Transverse colon (tissue), 3 donors: Measurements from ENCODE around the gene PLPPR2.

Experiments
- POLR2A ChIP-seq: fragments of 450-650 bp; IDR thresholded peaks from one replicate; pipeline ENCODE4 v1.6.1; 2016; ENCODE audit warnings: antibody characterized with exemption, mild to moderate bottlenecking, moderate library complexity
- TF ChIP-seq, protein P1 (sequence below), 5 experiments: fragments of 200-600 bp in 3 of 5; fragments of 450-650 bp in 2 of 5; sonication (generic) in 3 of 5; IDR thresholded peaks; 1 replicate in 2 of 5; 2 replicates in 3 of 5; pipeline ENCODE4 v1.5.1; 2016 to 2017; ENCODE audit warnings: antibody characterized with exemption in 5 of 5, inconsistent platforms in 3 of 5, mild to moderate bottlenecking in 2 of 5, moderate library complexity in 1 of 5

DNA sequence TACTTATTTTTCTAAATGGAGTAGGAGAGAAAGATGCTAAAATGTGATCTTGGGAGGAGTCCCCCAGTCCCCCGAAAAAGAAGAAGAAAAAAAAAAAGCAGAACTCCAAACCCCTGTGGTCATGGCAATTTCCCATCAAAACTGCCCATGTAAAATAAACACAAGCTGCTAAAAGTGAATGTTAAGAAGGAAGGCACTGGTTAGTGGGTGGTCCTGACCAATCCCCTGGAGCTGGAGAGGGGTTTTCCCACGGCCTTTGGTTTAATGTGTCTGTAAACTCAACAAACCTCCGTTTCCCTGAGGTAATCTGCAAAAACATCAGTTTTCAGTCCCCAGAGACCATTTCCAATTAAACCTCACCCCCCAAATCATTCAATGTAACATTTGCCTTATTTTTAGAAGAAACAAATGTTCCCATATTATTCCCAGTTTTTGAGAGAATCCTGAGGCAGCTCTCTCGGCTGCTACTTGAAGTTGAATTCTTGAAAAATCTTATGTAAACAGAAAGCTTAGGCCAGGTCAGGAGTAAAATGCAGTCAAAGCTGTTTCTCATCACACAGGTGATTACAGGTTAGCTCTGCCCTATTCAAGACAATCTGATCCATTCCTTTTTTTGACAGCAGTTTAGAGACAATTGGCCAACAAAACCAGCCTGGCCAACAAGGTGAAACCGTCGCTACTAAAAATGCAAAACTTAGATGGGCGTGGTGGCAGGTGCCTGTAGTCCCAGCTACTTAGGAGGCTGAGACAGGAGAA is 32.8 kb upstream of the PLPPR2 start:
- TF ChIP-seq, protein P1, sequence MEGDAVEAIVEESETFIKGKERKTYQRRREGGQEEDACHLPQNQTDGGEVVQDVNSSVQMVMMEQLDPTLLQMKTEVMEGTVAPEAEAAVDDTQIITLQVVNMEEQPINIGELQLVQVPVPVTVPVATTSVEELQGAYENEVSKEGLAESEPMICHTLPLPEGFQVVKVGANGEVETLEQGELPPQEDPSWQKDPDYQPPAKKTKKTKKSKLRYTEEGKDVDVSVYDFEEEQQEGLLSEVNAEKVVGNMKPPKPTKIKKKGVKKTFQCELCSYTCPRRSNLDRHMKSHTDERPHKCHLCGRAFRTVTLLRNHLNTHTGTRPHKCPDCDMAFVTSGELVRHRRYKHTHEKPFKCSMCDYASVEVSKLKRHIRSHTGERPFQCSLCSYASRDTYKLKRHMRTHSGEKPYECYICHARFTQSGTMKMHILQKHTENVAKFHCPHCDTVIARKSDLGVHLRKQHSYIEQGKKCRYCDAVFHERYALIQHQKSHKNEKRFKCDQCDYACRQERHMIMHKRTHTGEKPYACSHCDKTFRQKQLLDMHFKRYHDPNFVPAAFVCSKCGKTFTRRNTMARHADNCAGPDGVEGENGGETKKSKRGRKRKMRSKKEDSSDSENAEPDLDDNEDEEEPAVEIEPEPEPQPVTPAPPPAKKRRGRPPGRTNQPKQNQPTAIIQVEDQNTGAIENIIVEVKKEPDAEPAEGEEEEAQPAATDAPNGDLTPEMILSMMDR (IDR thresholded peaks at IDR 0.05): no peak
- TF ChIP-seq POLR2A: no peak
